GM18861 (cell line): ENCODE results near the gene CALN1.

ENCODE experiments used
- ATAC-seq: cut with Tn5 transposase; IDR thresholded peaks from one replicate; pipeline ENCODE4 v1.9.1; 2021; ENCODE audit not compliant: unreplicated experiment

The CALN1 gene

DNA sequence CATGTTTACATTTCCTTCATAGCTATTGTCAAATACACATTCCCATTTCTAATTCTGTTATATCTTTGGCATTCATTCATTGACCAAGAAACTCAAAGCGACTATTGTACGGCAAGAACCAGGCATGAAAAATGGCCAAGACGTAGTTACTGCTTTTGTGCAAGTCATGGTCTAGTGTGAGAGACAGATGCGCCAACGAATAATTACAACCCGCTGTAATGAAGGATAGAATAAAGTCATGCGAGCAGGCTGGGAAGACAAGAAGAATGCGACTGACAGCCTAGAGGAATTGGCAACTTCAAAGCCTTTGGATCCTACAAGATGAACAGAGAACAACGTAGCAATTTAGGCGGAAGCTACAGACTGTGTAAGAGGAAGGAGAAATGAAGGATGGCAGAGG is 221.2 kb downstream of the CALN1 start:
- no peak for ATAC-seq

DNA sequence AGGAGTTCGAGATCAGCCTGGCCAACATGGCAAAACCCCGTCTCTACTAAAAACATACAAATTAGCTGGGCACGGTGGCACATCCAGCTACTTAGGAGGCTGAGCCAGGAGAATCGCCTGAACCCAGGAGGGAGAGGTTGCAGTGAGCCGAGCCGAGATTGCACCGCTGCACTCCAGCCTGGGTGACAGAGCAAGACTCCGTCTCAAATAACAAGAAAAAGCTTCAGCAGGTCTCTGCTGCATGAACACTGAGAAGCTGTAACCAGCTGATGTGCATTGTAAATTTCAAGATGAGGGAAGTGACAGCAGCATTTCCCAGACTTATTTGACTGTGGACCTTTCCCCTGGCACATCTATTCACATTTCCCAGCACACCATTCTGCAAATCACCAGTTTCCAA is 222.0 kb downstream of the CALN1 start:
- ATAC-seq: no peak

DNA sequence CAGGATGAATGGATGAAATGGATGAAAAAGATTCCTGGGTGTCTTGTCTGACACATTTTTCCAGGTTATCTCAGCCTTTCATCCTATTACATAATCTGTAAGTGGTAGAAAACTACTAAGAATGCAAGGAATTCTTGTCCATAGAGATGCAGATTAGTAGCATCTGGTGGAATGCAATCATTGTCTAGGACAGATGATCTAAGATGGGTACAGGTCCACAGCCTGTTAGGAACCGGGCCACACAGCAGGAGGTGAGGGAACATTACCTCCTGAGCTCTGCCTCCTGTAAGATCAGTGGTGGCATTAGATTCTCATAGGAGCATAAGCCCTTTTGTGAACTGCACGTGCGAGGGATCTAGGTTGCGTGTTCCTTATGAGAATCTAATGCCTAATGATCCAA is 225.0 kb downstream of the CALN1 start:
- no peak for ATAC-seq

DNA sequence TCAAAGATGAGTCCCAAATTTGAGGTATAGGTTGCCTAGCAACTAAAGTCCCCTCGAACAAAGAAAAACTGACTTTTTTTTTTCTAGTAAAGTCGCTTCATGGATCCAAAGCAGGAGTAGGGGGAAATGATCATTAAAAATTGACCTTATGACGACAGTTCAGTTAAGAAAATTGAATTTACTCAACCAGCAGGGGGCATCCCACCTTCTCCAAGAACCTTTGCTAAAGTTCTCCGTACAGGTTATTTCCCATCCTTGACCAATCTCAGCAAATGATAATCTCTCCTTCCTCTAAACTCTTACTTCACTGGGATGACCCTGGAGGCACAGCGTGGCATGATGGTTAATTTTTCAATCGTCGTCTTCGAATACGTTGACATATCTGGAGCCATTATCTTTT is 228.3 kb downstream of the CALN1 start:
- ATAC-seq: no peak

DNA sequence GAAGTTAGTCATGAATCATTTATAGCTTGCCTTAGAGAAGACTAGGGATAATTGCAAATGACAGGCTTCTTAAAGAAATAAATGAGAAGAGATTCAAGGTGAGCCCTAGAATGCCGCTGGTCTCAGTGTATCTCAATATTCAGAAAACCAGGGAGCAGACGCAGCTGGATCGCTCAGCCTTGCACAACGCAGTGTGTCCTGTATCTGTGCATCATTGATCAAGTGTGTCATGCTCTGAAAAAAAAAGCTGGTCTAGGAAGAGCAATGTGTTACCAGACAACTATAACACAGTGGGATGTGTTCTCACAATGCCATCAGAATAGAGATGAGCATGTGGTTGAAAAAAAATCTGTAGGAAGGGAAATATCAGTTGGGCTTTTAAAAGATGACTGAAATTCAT is 230.1 kb downstream of the CALN1 start:
- no peak for ATAC-seq

DNA sequence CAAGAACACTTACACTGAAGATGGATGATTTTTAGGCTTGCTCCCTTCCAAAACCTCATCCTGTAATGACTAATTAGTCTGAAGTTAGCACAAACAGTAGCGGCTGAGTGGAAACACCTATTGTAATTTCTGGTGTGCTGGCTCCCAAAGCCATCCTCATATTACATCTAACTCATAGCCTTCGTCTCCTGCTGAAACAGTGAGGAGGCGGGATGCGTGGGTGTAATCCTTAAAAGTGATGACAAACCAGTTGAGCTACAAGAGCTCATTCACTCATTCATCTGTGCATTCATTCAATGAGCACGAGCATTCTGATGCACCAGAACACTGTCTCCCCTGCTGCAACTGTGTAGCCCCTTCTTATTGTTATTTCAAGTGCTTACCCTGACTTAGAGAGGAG is 235.3 kb downstream of the CALN1 start:
- ATAC-seq: no peak

DNA sequence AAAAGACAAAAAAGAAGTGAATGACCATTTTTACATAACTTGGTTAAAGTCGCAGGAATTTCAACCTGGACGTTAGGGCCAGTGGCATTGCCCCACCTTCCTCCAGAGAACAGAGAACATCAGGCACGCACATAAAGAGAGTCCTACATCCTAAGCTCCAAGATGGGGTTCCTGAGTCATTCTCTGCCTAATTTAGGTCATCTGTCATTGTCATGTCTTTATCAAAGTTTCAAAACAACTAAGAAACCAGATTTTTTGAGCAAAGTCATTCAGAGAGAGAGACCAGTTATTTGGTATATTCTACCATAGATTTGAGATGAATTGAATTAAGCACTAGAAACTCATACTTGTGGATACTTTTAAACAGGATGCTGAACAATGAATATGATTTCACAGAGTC is 241.7 kb downstream of the CALN1 start:
- no peak for ATAC-seq

DNA sequence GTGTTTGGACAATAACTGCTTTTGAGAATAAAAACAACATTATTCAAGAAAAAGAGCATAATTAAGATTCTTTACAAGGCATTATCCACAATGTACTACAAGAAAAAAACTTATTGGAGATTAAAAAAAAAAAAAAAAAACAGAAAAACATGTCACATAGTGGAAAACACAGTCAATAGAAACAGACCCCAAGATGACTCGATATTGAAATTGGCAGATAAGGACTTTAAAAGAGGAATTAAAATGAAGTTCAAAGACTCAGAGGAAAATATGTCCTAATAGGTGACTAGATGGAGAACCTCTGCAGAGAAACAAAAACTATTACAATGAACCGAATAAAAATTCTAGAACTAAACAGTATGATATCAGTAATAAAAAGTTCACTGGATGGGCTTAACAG is 248.9 kb downstream of the CALN1 start:
- no peak for ATAC-seq

DNA sequence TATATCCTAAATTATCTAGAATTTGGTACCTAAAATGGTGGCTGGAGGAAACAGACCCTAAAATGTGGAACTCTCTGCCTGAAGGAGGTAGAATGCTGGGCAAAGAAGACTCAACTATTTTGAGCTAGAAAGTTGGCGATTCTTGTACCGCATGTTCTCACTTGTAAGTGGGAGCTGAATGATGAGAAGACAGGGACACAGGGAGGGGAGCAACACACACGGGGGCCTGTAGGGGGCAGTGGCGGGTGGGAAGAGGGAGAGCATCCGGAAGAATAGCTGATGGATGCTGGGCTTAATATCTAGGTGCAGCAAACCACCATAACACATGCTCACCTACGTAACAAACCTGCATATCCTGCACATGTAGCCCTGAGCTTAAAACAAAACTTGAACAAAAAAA is 250.6 kb downstream of the CALN1 start:
- ATAC-seq: no peak

DNA sequence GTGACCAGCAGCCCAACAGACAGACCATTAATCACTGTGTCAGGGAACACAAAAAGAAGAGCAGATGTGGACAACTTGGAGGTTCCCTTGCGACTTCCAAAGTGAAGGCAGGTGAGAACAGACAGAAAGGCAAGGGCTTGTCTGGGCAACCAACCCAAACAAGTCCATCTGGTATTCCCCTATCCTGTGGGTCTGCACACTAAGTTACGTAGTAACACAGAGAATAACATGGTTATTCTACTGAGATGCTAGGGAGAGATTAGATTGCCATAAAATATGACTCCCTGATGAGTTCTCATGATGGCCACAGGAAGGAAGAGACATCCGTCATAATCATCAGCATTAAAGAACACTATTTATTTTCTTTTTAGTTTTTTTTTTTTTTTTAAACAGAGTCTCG is 252.2 kb downstream of the CALN1 start:
- no peak for ATAC-seq

DNA sequence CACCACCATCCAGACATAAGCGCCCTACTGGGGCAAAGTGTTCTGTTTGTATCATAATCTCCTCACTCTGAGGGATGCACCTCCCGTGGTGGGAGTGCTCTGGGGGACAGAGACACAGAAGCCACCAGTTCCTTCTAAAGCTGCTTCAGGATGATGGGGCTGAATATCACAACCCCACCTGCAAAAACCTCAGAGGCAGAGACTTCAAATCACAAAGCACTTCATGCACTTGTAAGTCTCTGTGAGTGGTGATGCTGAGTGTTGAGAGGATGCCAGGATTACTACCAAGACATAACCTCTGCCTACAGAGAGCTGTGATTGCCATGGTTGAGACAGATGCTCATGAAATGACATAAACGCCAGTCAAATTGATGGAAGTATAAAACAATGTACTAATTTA is 255.5 kb downstream of the CALN1 start:
- ATAC-seq: no peak

DNA sequence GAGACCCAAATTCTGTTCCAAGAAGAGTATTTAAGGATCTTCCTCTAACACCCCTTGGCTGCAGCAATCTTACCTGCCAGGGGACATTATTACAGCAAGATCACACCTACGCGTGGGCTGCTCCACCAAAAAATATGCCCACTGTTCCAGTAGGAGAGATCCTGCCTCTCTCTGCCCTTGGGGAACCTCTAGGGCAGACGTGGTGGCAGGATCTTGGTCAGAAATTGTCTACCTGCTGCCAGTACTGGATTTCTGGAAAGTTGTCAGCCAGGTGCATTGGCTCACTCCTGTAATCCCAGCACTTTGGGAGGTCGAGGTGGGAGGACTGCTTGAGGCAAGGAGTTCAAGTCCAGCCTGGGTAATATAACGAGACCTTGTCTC is 259.0 kb downstream of the CALN1 start:
- ATAC-seq: no peak

DNA sequence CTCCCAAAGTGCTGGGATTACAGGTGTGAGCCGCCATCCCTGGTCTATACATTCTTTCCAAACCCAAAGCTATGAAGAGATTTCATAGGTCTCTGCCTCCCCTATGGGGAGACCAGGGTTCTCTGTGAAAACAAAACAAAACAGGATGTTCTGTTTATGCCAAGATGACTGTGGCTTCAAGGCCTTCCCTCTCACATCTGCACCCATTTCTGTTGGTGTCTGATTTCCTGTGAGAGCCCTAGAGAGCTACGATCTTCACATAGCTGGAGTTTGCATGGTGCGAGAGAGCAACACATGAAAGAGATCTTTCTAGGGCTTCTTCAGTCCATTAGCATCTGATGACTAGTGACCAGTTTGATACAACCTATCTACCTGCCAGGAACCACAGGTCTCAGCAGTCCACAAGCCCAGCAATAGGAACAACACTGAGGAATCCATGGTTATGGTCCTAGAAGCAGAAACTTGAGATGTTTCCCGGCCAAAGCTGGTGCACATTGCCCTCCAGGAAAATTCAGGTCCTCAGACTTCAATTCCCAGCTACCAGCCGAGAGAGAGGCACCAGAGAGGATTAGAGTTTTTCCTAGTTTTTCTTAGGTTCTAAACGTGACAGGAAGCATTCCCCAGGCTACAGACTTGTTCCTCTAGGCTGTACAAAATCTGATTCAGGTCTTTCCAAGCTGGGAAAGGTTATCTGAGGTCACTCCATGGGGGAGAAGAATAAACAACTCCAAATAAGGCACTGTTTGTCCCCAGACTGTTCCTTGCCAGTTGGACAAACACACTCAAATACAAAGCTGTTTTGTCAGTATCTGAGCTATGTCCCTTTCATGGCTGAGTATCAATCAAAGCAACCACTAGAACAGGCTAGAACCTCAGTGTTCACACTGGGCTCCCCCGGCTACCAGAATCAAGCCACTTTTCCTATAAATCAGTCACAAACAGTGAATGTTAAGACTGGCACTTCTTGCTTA is 259.7 kb downstream of the CALN1 start:
- ATAC-seq: no peak

DNA sequence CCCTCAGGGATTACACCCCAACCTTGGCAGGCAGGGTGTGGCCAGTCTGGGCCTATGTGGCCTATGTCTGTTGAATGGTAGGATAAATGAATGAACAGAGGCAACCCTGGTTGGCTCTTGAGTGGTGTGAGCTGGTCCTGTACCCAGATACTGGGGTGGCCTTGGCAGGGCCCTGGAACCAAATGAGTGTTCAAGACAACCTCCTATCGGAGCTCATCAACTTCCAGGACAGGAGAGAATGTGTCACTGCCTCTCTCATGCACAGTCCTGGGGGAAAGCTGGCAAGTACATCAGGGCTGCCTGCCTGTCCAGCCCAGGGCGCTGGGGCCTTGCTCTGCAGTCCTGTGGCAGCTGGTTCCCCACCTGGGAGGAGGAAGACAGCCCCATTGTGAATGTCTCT is 271.6 kb downstream of the CALN1 start:
- no peak for ATAC-seq

DNA sequence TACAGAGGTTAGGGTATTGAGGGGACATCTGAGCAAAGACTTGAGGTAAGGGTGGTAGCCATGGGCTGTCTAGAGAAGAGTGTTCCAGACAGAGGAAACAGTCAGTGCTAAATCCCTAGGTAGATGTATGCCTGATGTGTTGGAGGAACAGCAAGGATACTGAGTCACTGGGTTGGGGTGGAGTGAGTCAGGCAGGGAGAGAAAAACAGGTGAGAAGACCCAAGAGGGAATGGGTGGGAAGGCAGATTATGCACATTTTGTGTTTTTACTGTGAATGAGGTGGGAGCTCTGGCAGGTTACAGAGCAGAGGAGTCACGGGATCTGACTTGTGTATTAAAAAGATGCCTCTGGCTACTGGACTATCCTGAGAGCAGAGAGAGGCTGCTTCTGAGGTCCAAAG is 285.0 kb downstream of the CALN1 start:
- ATAC-seq: no peak

DNA sequence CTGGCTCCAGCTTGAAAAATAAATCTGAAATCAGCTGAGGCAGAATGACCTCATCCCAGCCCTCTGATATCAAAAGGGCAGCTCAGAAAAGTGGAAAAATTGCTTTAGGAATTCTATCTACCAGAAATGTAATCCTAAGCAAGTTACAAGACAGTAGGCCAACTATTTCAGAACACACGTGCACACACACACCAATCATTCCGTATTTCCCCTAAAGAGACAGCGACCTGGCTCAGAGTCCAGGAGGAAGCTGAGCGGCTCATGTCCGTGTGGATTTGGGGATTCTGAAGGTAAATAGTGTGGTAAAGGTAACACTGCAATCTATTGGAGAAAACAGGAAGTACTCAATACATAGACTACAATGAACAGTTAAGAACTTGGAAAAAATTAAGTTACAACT is 288.2 kb downstream of the CALN1 start:
- no peak for ATAC-seq

DNA sequence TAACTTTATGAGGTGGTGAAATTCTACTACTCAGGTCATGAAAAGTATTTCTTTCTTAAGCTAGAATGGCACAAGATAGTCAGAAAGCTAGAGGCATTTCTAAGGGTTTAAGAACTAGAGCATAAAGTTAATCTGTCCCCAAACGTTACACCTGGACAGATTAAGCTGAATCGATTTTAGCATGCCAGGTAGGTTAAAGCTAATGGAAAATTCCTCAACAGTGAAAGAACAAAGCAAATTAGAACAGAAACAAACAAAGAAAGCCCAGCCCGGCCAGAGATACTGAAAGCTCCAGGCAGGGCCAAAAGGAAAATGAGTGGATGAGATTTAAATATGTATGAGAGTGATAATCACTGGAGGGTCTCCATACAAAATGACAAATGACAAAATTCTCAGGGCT is 293.8 kb downstream of the CALN1 start:
- no peak for ATAC-seq

DNA sequence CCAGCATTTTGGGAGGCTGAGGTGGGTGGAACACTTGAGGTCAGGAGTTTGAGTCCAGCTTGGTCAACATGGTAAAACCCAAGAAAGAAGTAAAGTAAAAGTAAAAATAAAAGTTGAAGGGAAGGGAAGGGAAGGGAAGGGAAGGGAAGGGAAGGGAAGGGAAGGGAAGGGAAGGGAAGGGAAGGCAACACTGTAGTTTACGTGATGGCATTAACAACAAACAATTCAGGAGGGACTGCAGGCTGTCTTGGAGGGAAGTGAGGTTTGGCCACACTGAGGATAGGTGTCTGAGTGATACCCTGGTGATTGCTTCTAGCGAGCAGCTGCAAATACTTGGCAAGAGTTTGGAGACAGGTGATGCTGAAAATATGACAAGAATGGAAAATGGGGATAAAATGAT is 298.0 kb downstream of the CALN1 start:
- no peak for ATAC-seq

DNA sequence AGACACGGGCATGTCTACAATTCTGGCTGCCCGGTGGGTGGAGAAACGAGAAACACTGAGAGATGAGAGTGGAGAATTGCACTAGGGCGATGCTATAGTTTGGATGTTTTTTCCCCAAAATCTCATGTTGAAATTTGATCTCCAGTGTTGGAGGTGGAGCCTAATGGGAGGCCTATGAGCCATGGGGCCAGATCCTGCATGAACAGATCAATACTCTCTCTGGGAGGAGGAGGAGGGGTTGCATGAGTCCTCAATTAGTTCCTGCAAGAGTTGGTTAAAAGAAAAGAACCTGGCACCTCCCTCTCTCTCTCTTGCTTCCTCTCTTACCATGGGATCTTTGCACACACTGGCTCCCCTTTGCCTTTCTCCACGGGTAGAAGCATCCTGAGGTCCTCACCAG is 299.1 kb downstream of the CALN1 start:
- ATAC-seq: no peak

DNA sequence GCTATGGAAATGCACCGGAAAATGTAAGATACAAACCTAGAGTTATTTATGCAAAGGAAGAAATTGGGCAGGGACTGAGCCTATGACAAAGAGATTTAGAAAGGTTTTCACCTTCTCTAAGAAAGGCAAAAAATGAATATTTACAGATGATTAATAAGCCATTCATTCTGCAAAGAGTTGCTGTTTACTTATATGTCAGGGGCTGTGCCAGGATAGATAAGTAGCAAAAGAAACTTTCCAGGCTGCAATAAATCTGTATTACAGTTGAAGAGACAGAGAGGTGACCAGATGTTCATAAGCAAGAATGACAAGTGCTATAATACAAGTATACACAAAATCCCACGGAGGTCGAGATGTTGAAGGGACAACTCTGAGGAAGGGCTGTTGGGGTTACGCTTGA is 299.6 kb downstream of the CALN1 start:
- ATAC-seq: no peak

DNA sequence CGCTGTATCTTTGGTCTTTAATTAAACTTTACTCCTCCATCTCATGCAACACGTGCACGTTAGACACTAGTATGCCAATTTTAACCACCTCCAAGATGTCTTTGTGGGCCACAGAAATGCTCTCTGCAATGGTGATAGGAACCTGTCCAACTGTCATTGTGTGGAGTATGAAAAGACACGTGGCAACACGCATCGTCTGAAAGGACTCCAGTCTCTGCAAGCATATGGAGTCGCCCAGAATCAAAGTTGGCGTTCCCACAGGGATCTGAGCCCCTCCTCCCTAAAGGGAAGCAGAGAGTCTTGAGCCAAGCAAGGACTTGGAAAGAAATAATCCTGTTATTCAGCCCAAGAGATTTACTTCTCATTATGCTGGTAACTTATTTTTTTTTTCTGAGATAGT is 301.1 kb downstream of the CALN1 start:
- no peak for ATAC-seq

DNA sequence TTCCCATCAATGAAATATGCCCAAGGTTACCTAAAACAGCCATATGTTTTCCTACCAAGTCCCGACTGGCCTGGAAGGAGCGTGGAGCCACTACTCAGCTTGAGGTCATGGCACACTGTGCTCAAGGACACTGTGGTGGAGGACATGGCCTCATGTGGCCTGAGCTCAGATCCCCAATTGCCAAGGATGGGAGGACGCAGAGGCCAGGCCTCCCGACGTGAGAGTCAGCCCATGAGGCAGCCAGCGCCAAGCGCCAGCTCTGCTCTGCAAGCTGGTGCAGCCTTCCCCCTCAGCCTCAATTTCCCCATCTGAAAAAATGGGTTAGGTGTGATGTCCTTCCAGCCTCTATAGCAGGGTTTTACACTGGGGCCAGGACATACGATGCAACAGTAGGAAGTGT is 302.6 kb downstream of the CALN1 start:
- ATAC-seq: no peak

DNA sequence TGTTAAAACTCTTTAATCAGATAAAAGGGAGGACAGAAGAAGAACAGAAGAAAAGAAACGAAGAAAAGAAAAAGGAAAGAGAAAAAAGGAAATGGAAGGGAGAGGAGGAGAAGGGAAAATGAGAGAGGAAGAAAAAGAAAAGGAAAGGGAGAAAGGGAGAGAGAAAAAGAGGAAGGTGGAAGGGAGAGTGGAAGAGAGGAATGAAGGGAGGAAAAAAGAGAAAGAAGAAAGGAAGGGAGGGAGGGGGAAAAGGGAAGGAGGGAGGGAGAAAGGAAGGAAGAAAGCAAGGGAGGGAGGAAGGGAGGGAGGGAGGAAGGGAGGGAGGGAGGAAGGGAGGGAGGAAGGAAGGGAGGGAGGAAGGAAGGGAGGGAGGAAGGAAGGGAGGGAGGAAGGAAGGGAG is 305.7 kb downstream of the CALN1 start:
- no peak for ATAC-seq
